Suppressor macrophage treated with lipopolysaccharide for 4 hours (primary cell): ENCODE results near the gene ARL5B.
A peak's percentile ranks its signal among the peaks of the same experiment; 100 is the strongest.
"Not testable (repeated sequence)": the region's sequence is repeated elsewhere in the genome, so short reads cannot be mapped to it uniquely, and the experiment has no call there.

Source experiments
- DNase-seq: peaks from one replicate; pipeline ENCODE4 v3.0.0-alpha.2; 2020

The ARL5B gene

DNA sequence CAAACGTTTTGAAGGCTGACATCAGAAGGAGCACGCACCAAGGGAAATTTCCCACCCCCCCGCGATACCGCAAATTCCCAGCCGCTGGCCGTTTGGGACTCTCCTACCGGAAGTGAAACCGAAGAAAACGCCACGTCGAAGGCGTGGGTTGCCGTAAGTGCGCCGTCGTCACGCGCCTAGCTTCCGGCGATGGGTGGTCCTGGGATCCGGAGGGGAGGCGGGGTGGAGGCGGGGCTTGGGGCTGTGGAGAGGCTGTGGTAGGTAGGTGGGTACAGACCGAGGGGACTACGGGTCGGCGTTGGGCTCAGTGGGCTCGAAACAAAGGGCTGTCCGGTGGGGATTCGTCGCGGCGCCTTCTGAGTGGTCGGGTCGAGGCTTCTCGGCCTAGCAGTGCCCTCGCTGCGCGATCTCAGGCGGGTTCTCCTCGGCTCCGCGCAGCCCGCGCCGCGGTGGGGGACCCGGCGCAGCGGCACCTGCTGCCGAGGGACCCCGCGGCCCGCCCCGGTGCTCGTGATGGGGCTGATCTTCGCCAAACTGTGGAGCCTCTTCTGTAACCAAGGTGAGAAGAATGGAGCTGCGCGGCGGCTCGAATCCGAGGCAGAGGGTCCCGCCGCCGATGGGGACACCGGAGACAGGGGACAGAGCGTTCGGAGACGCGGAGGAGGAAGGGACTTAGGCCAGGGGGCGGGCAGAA is at the start of gene ARL5B:
Gene ARL5B, plus strand, starts transcription at position 307 of the 694 bp plus-strand sequence. Its CDS starts 207 bp downstream, at position 514.
- peak; percentile 100 for DNase-seq

GRCh38 chr10:18610517-18610916 is 48.7 kb upstream of the ARL5B start:
- peak; percentile 12 for DNase-seq

DNA sequence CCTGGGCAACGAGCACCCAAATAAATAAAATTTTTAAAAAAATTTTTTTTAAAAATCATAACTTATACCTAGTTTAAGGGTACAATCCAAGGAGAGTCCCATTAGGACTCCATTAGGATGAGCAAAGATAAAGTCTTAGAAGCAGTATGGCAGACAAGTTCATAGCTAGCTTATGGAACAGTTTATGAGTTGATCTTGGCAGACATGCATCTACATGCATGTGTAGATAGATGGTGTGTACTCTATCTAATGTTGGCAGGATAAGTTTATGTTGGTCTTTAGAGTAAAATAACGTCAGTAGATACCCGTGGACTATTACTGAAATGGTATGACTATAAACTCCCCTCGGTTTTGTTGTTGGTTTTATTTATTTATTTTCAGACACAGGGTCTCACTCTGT is 48.1 kb upstream of the ARL5B start:
- no peak for DNase-seq

- DNase-seq: no peak
Measured at GRCh38 chr10:18615618-18616017, 43.6 kb upstream of the ARL5B start.

DNA sequence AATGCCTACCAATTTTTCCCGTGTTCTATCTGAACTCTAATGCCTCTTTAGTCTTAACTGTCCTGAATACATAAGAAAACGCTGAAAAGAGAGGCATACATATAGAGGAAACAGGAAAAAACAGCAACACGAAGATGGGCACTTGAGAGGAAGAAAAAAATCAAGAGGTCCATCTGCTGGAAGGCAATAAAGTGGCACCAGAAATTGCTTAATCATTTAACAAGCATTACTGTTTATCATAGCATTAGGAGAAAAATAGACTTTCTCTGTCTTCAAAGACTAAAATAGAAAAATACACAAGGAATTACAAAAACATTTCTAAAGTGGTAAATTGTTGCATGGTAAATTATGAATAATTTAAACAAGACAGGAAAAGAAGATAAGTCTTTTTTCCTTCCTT is 42.9 kb upstream of the ARL5B start:
- DNase-seq: no peak

- no peak for DNase-seq
Measured at GRCh38 chr10:18619016-18619415, 40.2 kb upstream of the ARL5B start.

DNA sequence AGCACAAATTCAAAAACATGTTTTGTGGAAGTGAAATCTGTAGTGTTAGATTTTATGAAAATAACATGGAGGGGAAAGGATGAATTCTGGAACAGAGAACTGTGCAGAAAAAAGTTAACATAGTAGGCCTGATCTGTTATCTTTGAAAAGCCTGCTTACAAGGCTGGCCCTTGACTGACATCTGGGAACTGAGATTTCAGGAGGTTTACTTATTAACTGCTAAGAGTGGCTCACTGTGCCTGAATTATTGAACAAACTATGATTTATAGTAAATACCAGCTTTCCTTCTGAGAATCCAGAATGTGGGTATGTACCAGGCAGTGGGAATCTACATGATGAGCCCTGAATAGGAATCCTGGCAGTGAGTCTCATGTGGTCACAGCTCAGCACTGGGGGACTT is 38.4 kb upstream of the ARL5B start:
- DNase-seq: no peak

DNA sequence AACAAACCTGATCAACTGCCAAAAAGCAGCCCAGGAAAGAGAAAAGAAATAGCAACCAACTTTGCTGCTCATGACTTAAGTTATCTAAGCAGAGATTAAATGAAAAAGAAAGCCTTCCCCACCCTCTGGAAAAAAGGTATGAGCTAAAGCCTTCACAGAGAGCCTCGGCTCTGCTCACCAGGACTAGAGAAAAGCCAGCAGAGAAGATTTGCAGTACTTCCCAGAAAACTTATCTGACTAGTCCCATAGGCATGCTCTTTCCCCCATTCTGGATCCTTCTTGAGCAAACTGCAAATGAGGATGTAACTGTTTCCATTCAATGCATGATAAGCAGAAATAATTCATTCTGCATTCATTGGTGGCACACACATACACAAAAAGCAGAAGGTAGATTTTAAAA is 35.6 kb upstream of the ARL5B start:
- not testable (repeated sequence) for DNase-seq

DNA sequence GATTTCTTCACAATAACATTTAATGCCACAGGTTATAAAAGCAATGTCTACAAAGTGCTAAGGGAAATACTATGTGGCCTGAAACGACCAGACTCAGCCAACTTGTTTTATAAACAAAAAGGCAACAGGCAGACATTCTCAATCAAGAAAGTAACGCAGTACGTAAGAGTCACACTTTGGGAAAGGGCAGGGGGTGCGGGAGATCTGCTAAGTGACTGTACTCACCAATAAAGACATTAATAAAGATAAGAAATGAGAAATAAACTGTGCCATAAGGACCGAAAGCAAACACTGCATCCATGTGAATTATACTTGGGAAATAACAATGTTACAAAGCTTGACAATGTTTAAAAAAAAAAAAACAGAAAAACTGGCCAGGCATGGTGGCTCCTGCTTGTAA is 33.3 kb upstream of the ARL5B start:
- no peak for DNase-seq

GRCh38 chr10:18627452-18628018 is 31.7 kb upstream of the ARL5B start:
- peak; percentile 30 for DNase-seq

DNA sequence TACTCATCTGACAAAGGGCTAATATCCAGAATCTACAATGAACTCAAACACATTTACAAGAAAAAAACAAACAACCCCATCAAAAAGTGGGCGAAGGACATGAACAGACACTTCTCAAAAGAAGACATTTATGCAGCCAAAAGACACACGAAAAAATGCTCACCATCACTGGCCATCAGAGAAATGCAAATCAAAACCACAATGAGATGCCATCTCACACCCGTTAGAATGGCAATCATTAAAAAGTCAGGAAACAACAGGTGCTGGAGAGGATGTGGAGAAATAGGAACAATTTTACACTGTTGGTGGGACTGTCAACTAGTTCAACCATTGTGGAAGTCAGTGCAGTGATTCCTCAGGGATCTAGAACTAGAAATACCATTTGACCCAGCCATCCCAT is 26.7 kb upstream of the ARL5B start:
- not testable (repeated sequence) for DNase-seq

DNA sequence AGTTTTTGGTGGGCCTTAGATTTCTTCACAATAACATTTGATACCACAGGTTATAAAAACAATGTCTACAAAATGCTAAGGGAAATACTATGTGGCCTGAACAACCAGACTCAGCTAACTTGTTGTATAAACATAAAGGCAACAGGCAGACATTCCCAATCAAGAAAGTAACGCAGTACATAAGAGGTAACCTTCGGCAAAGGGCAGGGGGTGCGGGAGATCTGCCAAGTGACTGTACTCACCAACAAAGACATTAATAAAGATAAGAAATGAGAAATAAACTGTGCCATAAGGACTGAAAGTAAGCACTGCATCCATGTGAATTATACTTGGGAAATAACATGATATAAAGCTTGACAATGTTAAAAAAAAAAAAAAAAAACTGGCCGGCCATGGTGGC is 23.2 kb upstream of the ARL5B start:
- DNase-seq: no peak

DNA sequence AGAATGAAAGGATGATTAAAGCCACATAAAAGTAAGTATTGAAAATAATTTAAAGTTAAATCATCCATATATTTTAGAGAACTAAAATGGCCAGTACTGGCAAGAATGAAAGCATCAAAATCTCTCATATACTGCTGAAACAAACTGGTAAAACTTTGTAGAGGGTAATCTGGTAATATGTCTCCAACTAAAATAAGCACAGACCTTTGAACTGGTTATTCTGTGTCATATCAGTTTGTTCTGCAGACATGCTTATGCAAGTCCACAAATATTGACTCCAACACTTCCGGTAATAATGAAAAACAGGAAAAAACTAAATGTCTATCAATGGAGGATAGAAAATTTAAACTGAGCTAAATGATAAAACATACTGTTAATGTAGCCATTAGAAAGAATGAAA is 21.8 kb upstream of the ARL5B start:
- DNase-seq: not testable (repeated sequence)

- not testable (repeated sequence) for DNase-seq
Measured at GRCh38 chr10:18639719-18640118, 19.5 kb upstream of the ARL5B start.

DNA sequence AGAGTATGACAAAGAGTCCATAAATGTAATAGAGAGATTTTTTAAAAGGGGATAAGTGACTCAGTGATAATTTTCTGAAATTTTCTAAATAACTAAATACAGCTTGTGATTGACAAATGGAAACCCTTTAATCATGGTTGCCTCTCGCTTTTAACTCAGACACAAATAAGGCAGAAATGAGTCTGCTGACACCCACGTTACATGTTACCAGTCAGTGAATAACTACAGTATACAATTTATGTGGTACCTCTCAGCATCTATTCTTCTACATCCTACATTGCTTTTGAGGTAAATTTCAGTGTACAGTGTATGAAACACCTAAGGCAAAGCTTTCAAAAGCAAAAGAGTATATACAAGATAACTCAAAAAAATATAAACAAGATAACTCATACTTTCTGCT is 12.1 kb upstream of the ARL5B start:
- no peak for DNase-seq

GRCh38 chr10:18647945-18648344 is 11.3 kb upstream of the ARL5B start:
- DNase-seq: no peak

- DNase-seq: no peak
Measured at GRCh38 chr10:18649364-18649959, 9.8 kb upstream of the ARL5B start.

DNA sequence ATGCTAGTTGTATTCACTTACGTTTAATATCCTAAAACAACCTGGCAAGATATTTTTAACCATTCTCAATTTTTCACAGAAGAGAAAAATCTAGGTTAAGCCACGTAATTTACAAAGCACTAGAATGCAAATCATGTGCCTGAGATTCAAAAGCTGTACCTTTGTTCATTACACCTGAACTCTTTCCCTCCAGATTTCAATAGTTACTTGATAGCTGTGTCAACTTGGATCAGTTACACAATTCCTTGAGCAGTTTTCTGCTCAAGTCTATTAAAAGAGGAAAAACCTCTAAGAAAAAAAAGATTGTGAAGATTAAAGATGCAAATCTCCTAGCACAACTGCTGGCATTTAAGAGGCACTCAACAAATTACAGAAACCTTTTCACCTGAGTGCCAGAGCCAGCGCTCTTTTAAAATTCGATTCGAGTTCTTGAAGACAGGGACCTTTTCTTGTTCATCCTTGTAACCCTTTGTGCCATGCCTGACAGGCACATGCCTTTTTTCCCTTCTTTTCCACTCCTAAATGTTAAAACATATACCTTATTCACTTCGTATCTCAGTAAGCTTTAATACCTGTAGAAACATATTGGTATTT is 8.7 kb upstream of the ARL5B start:
- no peak for DNase-seq

DNA sequence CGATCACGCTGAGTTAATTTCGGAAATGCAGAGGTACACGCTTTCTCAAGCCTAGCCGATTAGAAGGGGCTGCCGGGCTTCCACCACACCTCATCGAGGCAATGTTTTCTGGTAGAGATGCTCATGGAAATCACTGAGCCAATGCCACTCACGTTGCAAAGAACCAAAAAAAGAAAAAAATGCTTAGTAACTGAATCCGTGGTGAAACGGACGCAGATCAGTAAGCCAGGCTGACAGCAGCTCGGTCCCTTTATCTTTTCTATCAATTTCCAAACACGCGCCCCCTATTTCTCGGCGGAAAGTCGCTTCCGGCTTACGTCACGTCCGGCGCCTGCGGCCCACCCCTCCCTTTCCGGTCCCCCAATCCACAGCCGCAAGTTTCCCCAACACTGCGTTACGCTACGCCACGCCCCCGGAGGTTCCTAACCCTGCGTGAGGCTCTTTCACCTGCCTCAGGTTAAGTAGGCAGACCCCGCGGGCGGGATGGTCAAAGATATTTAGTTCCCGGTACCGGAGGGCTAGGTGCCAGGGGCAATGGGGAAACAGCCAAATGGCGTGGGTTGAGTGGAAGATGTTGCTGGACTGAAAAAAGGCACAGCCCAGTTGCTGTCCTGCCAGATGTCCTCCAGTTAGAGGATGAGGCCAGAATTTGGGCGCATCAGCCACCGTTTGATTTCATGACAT is 7.8 kb upstream of the ARL5B start, which contains the start of gene NSUN6:
Gene NSUN6, minus strand, starts transcription at position 264 of the 684 bp plus-strand sequence. CDS start 384 bp downstream, outside the sequence.
- peak; percentile 93 for DNase-seq

DNA sequence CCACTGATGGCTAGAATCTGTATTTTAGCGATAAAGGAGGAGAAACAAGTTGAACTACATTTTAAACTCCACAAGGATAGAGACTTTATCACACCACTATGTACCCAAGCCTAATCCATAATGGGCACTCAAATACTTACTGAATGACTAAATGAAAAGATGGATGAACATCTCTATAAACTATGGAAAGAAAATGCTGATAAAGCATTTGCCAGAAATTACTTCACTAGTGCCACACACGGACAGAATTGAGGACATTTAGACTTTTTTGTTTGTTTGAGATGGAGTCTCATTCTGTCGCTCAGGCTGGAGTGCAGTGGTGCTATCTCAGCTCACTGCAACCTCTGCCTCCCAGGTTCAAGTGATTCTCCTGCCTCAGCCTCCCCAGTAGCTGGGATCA is 6.1 kb upstream of the ARL5B start:
- DNase-seq: no peak

- DNase-seq: no peak
Measured at GRCh38 chr10:18656724-18657123, 2.5 kb upstream of the ARL5B start.

DNA sequence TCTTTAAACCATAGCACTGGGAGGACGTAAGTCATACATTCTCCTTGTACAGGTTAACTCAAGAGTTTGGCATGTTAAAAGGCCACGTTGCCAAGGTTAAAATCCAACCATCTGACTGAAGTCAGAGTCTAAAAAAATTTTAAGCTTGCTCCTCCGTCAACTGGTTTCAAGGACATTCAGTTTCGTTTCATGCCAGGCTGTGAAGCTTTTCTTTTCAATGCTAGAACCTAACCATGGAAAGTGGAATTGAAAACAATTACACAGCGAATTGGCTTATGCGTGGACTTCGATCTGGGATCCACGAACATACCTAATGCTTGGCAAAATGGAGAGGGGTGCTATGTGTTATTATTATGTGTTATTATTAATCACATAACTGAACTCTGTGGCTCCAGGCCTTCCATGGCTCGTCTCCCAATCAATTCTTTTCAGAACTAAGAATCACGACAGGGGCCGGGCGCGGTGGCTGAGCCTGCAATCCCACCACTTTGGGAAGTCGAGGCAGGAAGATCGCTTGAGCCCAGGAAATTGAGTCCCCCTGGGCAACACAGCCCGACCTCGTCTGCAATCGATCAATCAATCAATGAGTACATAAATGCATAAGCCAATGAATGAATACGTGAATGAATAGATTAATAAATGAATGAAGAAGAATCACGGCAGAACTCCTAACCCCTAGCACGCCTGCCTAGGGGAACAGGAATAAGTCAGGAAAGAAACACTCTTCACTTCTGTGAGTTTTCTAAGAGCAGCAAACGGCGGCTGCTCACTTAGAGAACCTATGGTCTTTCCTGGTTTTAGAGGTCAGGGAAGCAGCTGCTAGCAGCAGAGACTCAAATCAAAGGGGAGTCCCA is 733 bp upstream of the ARL5B start:
- peak; percentile 88 for DNase-seq
